Suprapubic skin (tissue), 4 donors: ENCODE measurements around the gene CLDND1.

Experiments
- EP300 ChIP-seq: sonication (generic); formaldehyde crosslinking; IDR thresholded peaks from one replicate; pipeline ENCODE4 v1.6.1; 2017; ENCODE audit warnings: antibody characterized with exemption
- POLR2A ChIP-seq, 2 donors: fragments of 450-650 bp; IDR thresholded peaks; one replicate each; pipeline ENCODE4 v1.6.1; 2017; ENCODE audit warnings: antibody characterized with exemption in 2 of 2, mild to moderate bottlenecking in 2 of 2, moderate library complexity in 2 of 2
- POLR2AphosphoS5 ChIP-seq, 3 donors: sonication (generic); formaldehyde crosslinking; IDR thresholded peaks; one replicate each; pipeline ENCODE4 v1.6.1; 2017; ENCODE audit warnings: antibody characterized with exemption in 3 of 3
- TF ChIP-seq, protein P1 (sequence below), 2 donors: fragments of 200-600 bp in 1 of 2; fragments of 450-650 bp in 1 of 2; sonication (generic) in 1 of 2; IDR thresholded peaks; one replicate each; pipeline ENCODE4 v1.5.1; 2016 to 2019; ENCODE audit warnings: antibody characterized with exemption in 2 of 2, mild to moderate bottlenecking in 1 of 2, moderate library complexity in 1 of 2

GRCh38 chr3:98531622-98532274, 9.0 kb upstream of the CLDND1 start, which contains the start of gene GPR15:
- TF ChIP-seq POLR2A (IDR thresholded peaks at IDR 0.05): no peak
- TF ChIP-seq EP300: no peak
- TF ChIP-seq, protein P1, sequence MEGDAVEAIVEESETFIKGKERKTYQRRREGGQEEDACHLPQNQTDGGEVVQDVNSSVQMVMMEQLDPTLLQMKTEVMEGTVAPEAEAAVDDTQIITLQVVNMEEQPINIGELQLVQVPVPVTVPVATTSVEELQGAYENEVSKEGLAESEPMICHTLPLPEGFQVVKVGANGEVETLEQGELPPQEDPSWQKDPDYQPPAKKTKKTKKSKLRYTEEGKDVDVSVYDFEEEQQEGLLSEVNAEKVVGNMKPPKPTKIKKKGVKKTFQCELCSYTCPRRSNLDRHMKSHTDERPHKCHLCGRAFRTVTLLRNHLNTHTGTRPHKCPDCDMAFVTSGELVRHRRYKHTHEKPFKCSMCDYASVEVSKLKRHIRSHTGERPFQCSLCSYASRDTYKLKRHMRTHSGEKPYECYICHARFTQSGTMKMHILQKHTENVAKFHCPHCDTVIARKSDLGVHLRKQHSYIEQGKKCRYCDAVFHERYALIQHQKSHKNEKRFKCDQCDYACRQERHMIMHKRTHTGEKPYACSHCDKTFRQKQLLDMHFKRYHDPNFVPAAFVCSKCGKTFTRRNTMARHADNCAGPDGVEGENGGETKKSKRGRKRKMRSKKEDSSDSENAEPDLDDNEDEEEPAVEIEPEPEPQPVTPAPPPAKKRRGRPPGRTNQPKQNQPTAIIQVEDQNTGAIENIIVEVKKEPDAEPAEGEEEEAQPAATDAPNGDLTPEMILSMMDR (IDR thresholded peaks at IDR 0.05): no peak
- no peak for TF ChIP-seq POLR2AphosphoS5 (IDR thresholded peaks at IDR 0.05)
